Thyroid gland (tissue), 4 donors: ENCODE measurements around the gene LPP. TPM values are rescaled to one million over a fixed set of nuclear protein-coding genes. Genes with fewer than 3 reads are reported as not detected.

Experiments
- DNase-seq, 2 donors: peaks; one replicate each; pipeline ENCODE4 v3.0.0-alpha.2; 2019
- H3K27ac ChIP-seq, 3 donors: fragments of 200-600 bp; sonication (generic); 1 replicate in 2 of 3; 2 replicates in 1 of 3; pipeline ENCODE4 v1.5.1; 2016 to 2019; ENCODE audit warnings: mild to moderate bottlenecking in 1 of 3, moderate library complexity in 1 of 3
- H3K27me3 ChIP-seq: fragments of 200-600 bp; sonication (generic); one replicate; pipeline ENCODE4 v1.5.1; 2019
- H3K36me3 ChIP-seq, 2 donors: fragments of 200-600 bp; sonication (generic); one replicate each; pipeline ENCODE4 v1.5.1; 2016 to 2019
- H3K4me1 ChIP-seq, 2 donors: fragments of 200-600 bp; sonication (generic); one replicate each; pipeline ENCODE4 v1.5.1; 2017 to 2019
- H3K4me3 ChIP-seq, 3 donors: fragments of 200-600 bp; sonication (generic); replicated peaks in 1 of 3; 1 replicate in 2 of 3; 2 replicates in 1 of 3; pipeline ENCODE4 v1.5.1; 2016; ENCODE audit warnings: mild to moderate bottlenecking in 1 of 3
- H3K9me3 ChIP-seq: fragments of 200-600 bp; sonication (generic); one replicate; pipeline ENCODE4 v1.5.1; 2017
- CTCF ChIP-seq, 6 experiments: fragments of 200-600 bp in 3 of 6; fragments of 450-650 bp in 3 of 6; sonication (generic) in 3 of 6; IDR thresholded peaks; one replicate each; pipeline ENCODE4 v1.5.1; 2016 to 2019; ENCODE audit warnings: antibody characterized with exemption in 6 of 6, mild to moderate bottlenecking in 2 of 6, inconsistent platforms in 1 of 6, moderate library complexity in 1 of 6
- POLR2A ChIP-seq, 2 donors: fragments of 450-650 bp; IDR thresholded peaks; one replicate each; pipeline ENCODE4 v1.6.1; 2017; ENCODE audit warnings: antibody characterized with exemption in 2 of 2, mild to moderate bottlenecking in 2 of 2, moderate library complexity in 1 of 2
- WGBS, 2 donors: methylation state at CpG; one replicate each; pipeline ENCODE4 v1.1.5; 2017; 5-methylcytosine and 5-hydroxymethylcytosine counted together
- intact Hi-C: fragments of 100-400 bp; cut with DNase I; formaldehyde crosslinking; loops from one replicate; pipeline ENCODE4 v1.15.1; 2023
- total RNA-seq, 4 donors: library from RNA; depleted of rRNA; stranded (reverse); fragments of >200 nt; gene quantifications; one replicate each; pipeline ENCODE4 v1.2.3, GENCODE V29; 2016

LPP gene
- total RNA-seq, 4 donors from 2014 or later = 79.0 to 141 (median 82.8) TPM

- H3K36me3 ChIP-seq = no peaks in the 10 kb centered on the region
- intact Hi-C loops = no loop called here
- no peak overlapping the region for H3K4me3 ChIP-seq
- TF ChIP-seq CTCF (IDR thresholded peaks at IDR 0.05) (no peak), POLR2A (IDR thresholded peaks at IDR 0.05) (no peak)
- H3K27ac ChIP-seq = no peak overlapping the region
- H3K27me3 ChIP-seq = no peaks in the 10 kb centered on the region
- H3K9me3 ChIP-seq = no peaks in the 10 kb centered on the region
- peaks cover 7 to 8% of the 10 kb centered on the region in 2 donors for H3K4me1 ChIP-seq
- DNase-seq = no peak
- 69 to 81% methylated on average over 5 of the region's 5 CpGs for WGBS, 2 donors
These were observed 18.7 kb upstream of the LPP start for GRCh38 chr3:188135271-188135670.

- no peak for TF ChIP-seq CTCF (IDR thresholded peaks at IDR 0.05)
- no peak for TF ChIP-seq POLR2A (IDR thresholded peaks at IDR 0.05)
- H3K27me3 ChIP-seq = no peaks in the 10 kb centered on the region
- 54 to 68% methylated on average over 1 of the region's 1 CpG for WGBS, 2 donors
- no peaks in the 10 kb centered on the region for H3K36me3 ChIP-seq
- H3K4me1 ChIP-seq = no peaks in the 10 kb centered on the region
- H3K27ac ChIP-seq = no peak overlapping the region
- no peaks in the 10 kb centered on the region for H3K9me3 ChIP-seq
- intact Hi-C loops = no loop called here
- no peak overlapping the region for H3K4me3 ChIP-seq
- no peak for DNase-seq
These were observed 16.9 kb upstream of the LPP start for GRCh38 chr3:188137051-188137450.

GRCh38 chr3:188139466-188139865 lies 14.5 kb upstream of the LPP start:
- no peak for DNase-seq
- no peaks in the 10 kb centered on the region for H3K36me3 ChIP-seq
- H3K4me3 ChIP-seq = no peak overlapping the region
- intact Hi-C loops = no loop called here
- H3K9me3 ChIP-seq = no peaks in the 10 kb centered on the region
- TF ChIP-seq CTCF (IDR thresholded peaks at IDR 0.05) (no peak), POLR2A (IDR thresholded peaks at IDR 0.05) (no peak)
- H3K27me3 ChIP-seq = no peaks in the 10 kb centered on the region
- no peaks in the 10 kb centered on the region for H3K4me1 ChIP-seq
- H3K27ac ChIP-seq = no peak overlapping the region
- 91 to 95% methylated on average over 4 of the region's 4 CpGs for WGBS, 2 donors

- TF ChIP-seq POLR2A (IDR thresholded peaks at IDR 0.05) = no peak
- TF ChIP-seq CTCF (IDR thresholded peaks at IDR 0.05) = no peak
- Histone ChIP-seq H3K9me3 (no peaks in the 10 kb centered on the region), H3K4me3 (no peak overlapping the region), H3K4me1 (no peaks in the 10 kb centered on the region), H3K36me3 (no peaks in the 10 kb centered on the region), H3K27me3 (no peaks in the 10 kb centered on the region), H3K27ac (no peak overlapping the region)
- DNase-seq = no peak
- 88 to 93% methylated on average over 2 of the region's 2 CpGs for WGBS, 2 donors
- intact Hi-C loops = no loop called here
These were observed 7.7 kb upstream of the LPP start for GRCh38 chr3:188146219-188146618.

GRCh38 chr3:188147782-188148181 lies 6.2 kb upstream of the LPP start:
- Histone ChIP-seq H3K9me3 (no peaks in the 10 kb centered on the region), H3K27me3 (no peaks in the 10 kb centered on the region), H3K36me3 (no peaks in the 10 kb centered on the region), H3K4me1 (peaks cover 0 to 5% of the 10 kb centered on the region in 2 donors), H3K4me3 (no peak overlapping the region), H3K27ac (no peak overlapping the region)
- TF ChIP-seq POLR2A (IDR thresholded peaks at IDR 0.05) = no peak
- no peak for TF ChIP-seq CTCF (IDR thresholded peaks at IDR 0.05)
- intact Hi-C loops = no loop called here
- no peak for DNase-seq
- 94 to 95% methylated on average over 3 of the region's 3 CpGs for WGBS, 2 donors
